Measurements from ENCODE around the gene CD9. TPM values are rescaled to one million over a fixed set of nuclear protein-coding genes. Genes with fewer than 3 reads are reported as not detected.

Gene CD9
- total RNA-seq, 6 donors from 2014 or later: 96.4 to 716 (median 484) TPM

- H3K27ac ChIP-seq: peak overlapping the region; percentile 7 to 82 (median 76)
- H3K27me3 ChIP-seq: no peaks in the 10 kb centered on the region
- no peaks in the 10 kb centered on the region for H3K9me3 ChIP-seq
- H3K4me3 ChIP-seq: no peak overlapping the region
- no peaks in the 10 kb centered on the region for H3K36me3 ChIP-seq
- 78 to 87% methylated on average over 4 of the region's 4 CpGs for WGBS, 2 donors
- ATAC-seq (ENCODE audit: low FRiP score in 2 of 2) (no peak), DNase-seq (no peak)
- H3K4me1 ChIP-seq: peaks cover 4 to 34% (median 14%) of the 10 kb centered on the region in 4 donors
- no peak for TF ChIP-seq CTCF (IDR thresholded peaks at IDR 0.05)
- no peak for TF ChIP-seq POLR2AphosphoS5 (IDR thresholded peaks at IDR 0.05)
- TF ChIP-seq POLR2A (IDR thresholded peaks at IDR 0.05): no peak
- no peak for TF ChIP-seq EP300 (IDR thresholded peaks at IDR 0.05)
These were observed 63.7 kb downstream of the CD9 start for GRCh38 chr12:6263931-6264330.

GRCh38 chr12:6264402-6265037 is 64.3 kb downstream of the CD9 start:
- Histone ChIP-seq H3K4me1 (peaks cover 4 to 34% (median 14%) of the 10 kb centered on the region in 4 donors), H3K36me3 (no peaks in the 10 kb centered on the region), H3K27ac (peak overlapping the region; percentile 7 to 82 (median 76)), H3K27me3 (no peaks in the 10 kb centered on the region), H3K9me3 (no peaks in the 10 kb centered on the region), H3K4me3 (no peak overlapping the region)
- 70 to 80% methylated on average over 11 of the region's 11 CpGs for WGBS, 2 donors
- ATAC-seq (ENCODE audit: low FRiP score in 2 of 2) (peak in 1 of 2 donors; percentile 8), DNase-seq (peak in 1 of 2 donors; percentile 85)
- TF ChIP-seq EP300 (IDR thresholded peaks at IDR 0.05) (no peak), POLR2AphosphoS5 (IDR thresholded peaks at IDR 0.05) (peak in 1 of 2 donors; percentile 4), POLR2A (IDR thresholded peaks at IDR 0.05) (no peak), CTCF (IDR thresholded peaks at IDR 0.05) (no peak)

GRCh38 chr12:6265038-6265405 is 64.8 kb downstream of the CD9 start:
- H3K36me3 ChIP-seq: no peaks in the 10 kb centered on the region
- 77 to 86% methylated on average over 2 of the region's 2 CpGs for WGBS, 2 donors
- peak overlapping the region in 3 of 4 donors; percentile 73 to 82 (median 79) for H3K27ac ChIP-seq
- peaks cover 4 to 34% (median 14%) of the 10 kb centered on the region in 4 donors for H3K4me1 ChIP-seq
- H3K4me3 ChIP-seq: no peak overlapping the region
- DNase-seq: peak in 1 of 2 donors; percentile 63
- H3K27me3 ChIP-seq: no peaks in the 10 kb centered on the region
- no peaks in the 10 kb centered on the region for H3K9me3 ChIP-seq
- no peak for ATAC-seq (ENCODE audit: low FRiP score in 2 of 2)
- TF ChIP-seq POLR2A (IDR thresholded peaks at IDR 0.05) (no peak), CTCF (IDR thresholded peaks at IDR 0.05) (peak in 1 of 6 experiments; percentile 12), EP300 (IDR thresholded peaks at IDR 0.05) (peak in 1 of 4 donors; percentile 16)

- Histone ChIP-seq H3K36me3 (no peaks in the 10 kb centered on the region), H3K27me3 (no peaks in the 10 kb centered on the region), H3K9me3 (no peaks in the 10 kb centered on the region), H3K4me1 (peaks cover 4 to 34% (median 14%) of the 10 kb centered on the region in 4 donors), H3K4me3 (no peak overlapping the region), H3K27ac (peak overlapping the region; percentile 39 to 82 (median 79))
- peak in 1 of 4 donors; percentile 31 for TF ChIP-seq POLR2A (IDR thresholded peaks at IDR 0.05)
- no peak for TF ChIP-seq CTCF (IDR thresholded peaks at IDR 0.05)
- TF ChIP-seq EP300 (IDR thresholded peaks at IDR 0.05): peak in 2 of 4 donors; percentile 75 to 95
- TF ChIP-seq POLR2AphosphoS5 (IDR thresholded peaks at IDR 0.05): peak; percentile 75 to 77
- peak in 1 of 2 donors; percentile 90 for DNase-seq
- peak; percentile 58 to 86 for ATAC-seq (ENCODE audit: low FRiP score in 2 of 2)
- WGBS, 2 donors: 78 to 79% methylated on average over 7 of the region's 7 CpGs
These were observed 66.4 kb downstream of the CD9 start for GRCh38 chr12:6266541-6266966.
